GM19099 (cell line): ENCODE results near the gene ATP5PF.

Experiments used
- POLR2A ChIP-seq: IDR thresholded peaks from 3 replicates; pipeline ENCODE4 v1.6.1; 2011; ENCODE audit warnings: low read depth; ENCODE audit not compliant: insufficient read length; ENCODE audit errors: extremely low read depth

Gene ATP5PF

DNA sequence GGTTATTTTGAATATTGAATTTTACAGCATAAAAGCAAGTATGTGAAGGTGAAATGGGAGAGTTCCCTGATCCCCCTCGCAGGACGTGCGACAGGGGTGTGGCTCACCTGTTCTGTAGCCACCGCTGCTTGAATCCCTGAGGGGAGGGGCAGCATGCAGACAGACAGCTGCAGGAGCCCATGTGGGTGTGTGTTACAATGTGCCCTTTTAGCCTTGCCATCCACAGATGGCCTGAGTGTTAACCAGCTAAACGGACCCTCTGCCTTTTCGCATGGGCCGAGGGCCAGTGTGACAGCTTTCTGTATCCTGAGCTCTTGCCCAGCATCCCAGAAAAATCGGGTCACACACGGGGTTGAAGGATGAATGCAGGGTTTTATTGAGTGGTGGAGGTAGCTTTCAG, 52.3 kb downstream of the ATP5PF start:
- no peak for TF ChIP-seq POLR2A

- TF ChIP-seq POLR2A: no peak
Observed at GRCh38 chr21:25676451-25676850, 58.3 kb downstream of the ATP5PF start.
